ENCODE results near the gene ISX.

DNA sequence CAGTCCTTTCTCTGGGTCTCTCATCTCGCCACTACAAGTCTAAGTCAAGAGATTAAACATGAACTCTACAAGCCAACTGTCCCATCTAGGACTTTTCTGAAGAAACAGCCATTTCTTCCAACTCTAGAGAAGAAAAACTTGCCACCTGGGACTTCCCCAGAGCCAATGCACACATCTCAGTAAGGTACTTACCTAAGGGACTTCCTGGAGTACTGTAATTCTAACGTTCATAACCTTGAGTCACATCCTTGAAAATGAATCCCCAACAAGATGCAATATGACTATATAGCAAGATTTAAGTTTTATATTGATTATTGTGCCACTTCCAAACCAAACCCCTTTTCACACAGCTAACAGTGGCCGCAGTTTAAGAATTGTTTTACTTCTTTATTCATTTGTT, 11.9 kb upstream of the ISX start:
- TF ChIP-seq, protein P1, sequence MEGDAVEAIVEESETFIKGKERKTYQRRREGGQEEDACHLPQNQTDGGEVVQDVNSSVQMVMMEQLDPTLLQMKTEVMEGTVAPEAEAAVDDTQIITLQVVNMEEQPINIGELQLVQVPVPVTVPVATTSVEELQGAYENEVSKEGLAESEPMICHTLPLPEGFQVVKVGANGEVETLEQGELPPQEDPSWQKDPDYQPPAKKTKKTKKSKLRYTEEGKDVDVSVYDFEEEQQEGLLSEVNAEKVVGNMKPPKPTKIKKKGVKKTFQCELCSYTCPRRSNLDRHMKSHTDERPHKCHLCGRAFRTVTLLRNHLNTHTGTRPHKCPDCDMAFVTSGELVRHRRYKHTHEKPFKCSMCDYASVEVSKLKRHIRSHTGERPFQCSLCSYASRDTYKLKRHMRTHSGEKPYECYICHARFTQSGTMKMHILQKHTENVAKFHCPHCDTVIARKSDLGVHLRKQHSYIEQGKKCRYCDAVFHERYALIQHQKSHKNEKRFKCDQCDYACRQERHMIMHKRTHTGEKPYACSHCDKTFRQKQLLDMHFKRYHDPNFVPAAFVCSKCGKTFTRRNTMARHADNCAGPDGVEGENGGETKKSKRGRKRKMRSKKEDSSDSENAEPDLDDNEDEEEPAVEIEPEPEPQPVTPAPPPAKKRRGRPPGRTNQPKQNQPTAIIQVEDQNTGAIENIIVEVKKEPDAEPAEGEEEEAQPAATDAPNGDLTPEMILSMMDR (conservative IDR thresholded peaks at IDR 0.05; ENCODE audit: low read depth, low read length) = no peak
- TF ChIP-seq EZH2 (IDR thresholded peaks at IDR 0.05; ENCODE audit: borderline replicate concordance, low read depth, low read length, poor library complexity, severe bottlenecking) = no peak

All from A673 (cell line).